GM12878 (cell line): ENCODE measurements around the gene TUBB. TPM values are rescaled to one million over a fixed set of nuclear protein-coding genes. Genes with fewer than 3 reads are reported as not detected.

Experiments
- ATAC-seq: fragments of 200-7000 bp; cut with Tn5 transposase; 3 replicates; pipeline ENCODE4 v1.9.1; 2020; ENCODE audit warnings: mild to moderate bottlenecking, moderate library complexity
- BruUV-seq: library from RNA; stranded (reverse); fragments of 400-500 nt; replicated peaks from 2 replicates; lab custom pipeline; 2021; lab: Mats Ljungman, UMichigan
- CTCF ChIA-PET: fragments of 300-600 bp; sonication (Branson Sonifier 250); formaldehyde crosslinking; extraction: SDS; loops from one replicate; lab custom pipeline; 2021; ENCODE audit warnings: inconsistent platforms; lab: Yijun Ruan, JAX
- POLR2A ChIA-PET: fragments of 350-600 bp; formaldehyde crosslinking; extraction: SDS; loops from one replicate; lab custom pipeline; 2021; ENCODE audit warnings: inconsistent platforms; lab: Charles Lee
- RAD21 ChIA-PET: fragments of 300-600 bp; sonication (Branson Sonifier 250); formaldehyde crosslinking; loops from one replicate; lab custom pipeline; 2023; ENCODE audit warnings: antibody characterized with exemption; ENCODE audit not compliant: unreplicated experiment; lab: Charles Lee
- SMC1A ChIA-PET: fragments of 300-600 bp; sonication (Branson Sonifier 250); formaldehyde crosslinking; loops from one replicate; lab custom pipeline; 2023; ENCODE audit not compliant: unreplicated experiment, uncharacterized antibody; lab: Charles Lee
- DNase-seq: peaks from one replicate; pipeline ENCODE4 v3.0.0-alpha.2; 2011; ENCODE audit warnings: low read depth, low spot score
- FAIRE-seq: peaks from 3 replicates; lab custom pipeline; 2011; peaks lifted over from hg19 to GRCh38; lab: Jason Lieb, UNC
- H2AFZ ChIP-seq: 2 replicates; pipeline ENCODE4 v1.6.0; 2011; ENCODE audit warnings: low read depth, low read length, control low read depth; ENCODE audit not compliant: control insufficient read depth
- H3K27ac ChIP-seq: 2 replicates; pipeline ENCODE4 v1.5.1; 2011; ENCODE audit warnings: control low read depth; ENCODE audit not compliant: control insufficient read depth, insufficient read depth
- H3K27me3 ChIP-seq, 2 experiments: replicated peaks in 1 of 2; 2 replicates each; pipeline versions ENCODE4 v1.6.0 to v1.6.1; 2011; ENCODE audit warnings: low read length in 1 of 2; ENCODE audit not compliant: control insufficient read depth in 2 of 2, insufficient read depth in 2 of 2
- H3K36me3 ChIP-seq, 2 experiments: 2 replicates each; pipeline ENCODE4 v1.5.1; 2011; ENCODE audit warnings: low read length in 1 of 2; ENCODE audit not compliant: control insufficient read depth in 2 of 2, insufficient read depth in 2 of 2
- H3K4me1 ChIP-seq: 2 replicates; pipeline ENCODE4 v1.6.1; 2011; ENCODE audit warnings: mild to moderate bottlenecking, low read length, moderate library complexity, mixed read lengths; ENCODE audit not compliant: control insufficient read depth, insufficient read depth
- H3K4me2 ChIP-seq: 2 replicates; pipeline ENCODE4 v1.6.0; 2011; ENCODE audit warnings: control low read depth; ENCODE audit not compliant: control insufficient read depth, insufficient read depth
- H3K4me3 ChIP-seq: fragments of 200-600 bp; sonication (generic); 2 replicates; pipeline ENCODE4 v1.5.1; 2016
- H3K79me2 ChIP-seq: 2 replicates; pipeline ENCODE4 v1.6.0; 2011; ENCODE audit warnings: low read length; ENCODE audit not compliant: control insufficient read depth, insufficient read depth
- H3K9ac ChIP-seq: 2 replicates; pipeline ENCODE4 v1.8.0; 2011; ENCODE audit warnings: low read length, control low read depth, mixed read lengths; ENCODE audit not compliant: control insufficient read depth, insufficient read depth
- H3K9me3 ChIP-seq: replicated peaks from 3 replicates; pipeline ENCODE4 v1.5.1; 2011; ENCODE audit warnings: mild to moderate bottlenecking, low read length; ENCODE audit not compliant: control insufficient read depth, insufficient read depth
- H4K20me1 ChIP-seq: 2 replicates; pipeline ENCODE4 v1.6.0; 2011; ENCODE audit not compliant: control insufficient read depth, insufficient read depth
- CHD4 ChIP-seq: fragments of 200-600 bp; sonication (generic); IDR thresholded peaks from 2 replicates; pipeline ENCODE4 v1.6.1; 2016; ENCODE audit warnings: mild to moderate bottlenecking
- CREB1 ChIP-seq: IDR thresholded peaks from 2 replicates; pipeline ENCODE4 v1.6.1; 2012; ENCODE audit warnings: low read depth, mild to moderate bottlenecking, inconsistent platforms
- EGR1 ChIP-seq, 2 experiments: IDR thresholded peaks; 1 replicate in 1 of 2; 2 replicates in 1 of 2; pipeline ENCODE4 v1.6.1; 2011 to 2012; ENCODE audit warnings: low read depth in 2 of 2, low read length in 2 of 2, borderline replicate concordance in 1 of 2, mild to moderate bottlenecking in 1 of 2, moderate library complexity in 1 of 2
- ETV6 ChIP-seq, 2 experiments: fragments of 450-650 bp in 1 of 2; IDR thresholded peaks in 1 of 2; conservative IDR thresholded peaks in 1 of 2; 2 replicates each; pipeline ENCODE4 v1.6.1; 2014; ENCODE audit warnings: antibody characterized with exemption in 1 of 2, borderline replicate concordance in 1 of 2, low read depth in 1 of 2, mild to moderate bottlenecking in 1 of 2, moderate library complexity in 1 of 2
- IRF3 ChIP-seq: fragments of 450-650 bp; IDR thresholded peaks from 2 replicates; pipeline ENCODE4 v1.6.1; 2014; ENCODE audit warnings: mild to moderate bottlenecking
- IRF4 ChIP-seq: IDR thresholded peaks from 2 replicates; pipeline ENCODE4 v1.6.1; 2011; ENCODE audit warnings: low read depth, low read length
- LARP7 ChIP-seq: fragments of 450-650 bp; IDR thresholded peaks from 2 replicates; pipeline ENCODE4 v1.6.1; 2017; ENCODE audit warnings: mild to moderate bottlenecking
- MTA2 ChIP-seq: fragments of 450-650 bp; IDR thresholded peaks from 2 replicates; pipeline ENCODE4 v1.6.1; 2016; ENCODE audit warnings: low read depth, mild to moderate bottlenecking, moderate library complexity
- TBL1XR1 ChIP-seq: IDR thresholded peaks from 2 replicates; pipeline ENCODE4 v1.6.1; 2012; ENCODE audit warnings: low read depth, low read length, improper control_type of control experiment
- ZNF274 ChIP-seq: IDR thresholded peaks from one replicate; pipeline ENCODE4 v1.8.0; 2011; ENCODE audit not compliant: insufficient read length, insufficient read depth
- ZNF687 ChIP-seq: fragments of 450-650 bp; IDR thresholded peaks from 2 replicates; pipeline ENCODE4 v1.6.1; 2017; ENCODE audit warnings: mild to moderate bottlenecking, moderate library complexity
- WGBS: methylation state at CpG from one replicate; pipeline ENCODE4 v1.1.6; 2016; ENCODE audit warnings: low lambda C conversion rate; ENCODE audit not compliant: insufficient replicate concordance, insufficient coverage; ENCODE audit errors: missing lambda C conversion rate; 5-methylcytosine and 5-hydroxymethylcytosine counted together
- in situ Hi-C: fragments of 300-500 bp; cut with MboI; formaldehyde crosslinking; loops from 9 replicates; pipeline ENCODE4 v1.14.3; 2018; ENCODE audit warnings: mixed read lengths
- intact Hi-C: fragments of 100-400 bp; cut with micrococcal nuclease; formaldehyde crosslinking; loops from one replicate; pipeline ENCODE4 v1.14.2; 2022; ENCODE audit not compliant: unreplicated experiment
- polyA plus RNA-seq, 11 experiments: library from polyadenylated mRNA; depleted of rRNA in 4 of 11; unstranded in 6 of 11; stranded (reverse) in 5 of 11; fragments of >200 nt; fragmentation: Nextera tagmentation in 4 of 11; fragmentation: Illumina TruSeq in 1 of 11; extraction: Ambion mirVana in 4 of 11; extraction: Trizol in 1 of 11; gene quantifications; 1 replicate in 1 of 11; 2 replicates in 10 of 11; pipeline versions ENCODE4 v1.2.1 to v1.2.3, GENCODE V29; 2011 to 2016; ENCODE audit warnings: inconsistent platforms in 2 of 11, missing spikeins in 2 of 11, low read depth in 1 of 11
- total RNA-seq, 4 experiments: library from RNA; depleted of rRNA in 3 of 4; stranded (reverse); fragments of >200 nt in 3 of 4; fragmentation: Illumina TruSeq in 1 of 4; extraction: Trizol in 1 of 4; gene quantifications; 2 replicates each; pipeline versions ENCODE4 v1.2.1 to v1.2.3, GENCODE V29; 2013 to 2021
- TF ChIP-seq, protein P1 (sequence below): IDR thresholded peaks from 2 replicates; pipeline ENCODE4 v1.6.1; 2011; ENCODE audit warnings: mild to moderate bottlenecking, low read depth, low read length, moderate library complexity; ENCODE audit not compliant: insufficient replicate concordance
- TF ChIP-seq, protein P2 (sequence below): IDR thresholded peaks from 2 replicates; pipeline ENCODE4 v1.6.1; 2011; ENCODE audit warnings: borderline replicate concordance, low read depth, mild to moderate bottlenecking, moderate library complexity, low read length; ENCODE audit not compliant: insufficient read depth, poor library complexity, severe bottlenecking

Gene TUBB
- total and polyA plus RNA-seq, 10 of the 15 experiments (the other 5 are each of a cell fraction or from before 2014, with no cell fraction given) = 1,039 to 3,052 (median 1,656) TPM

DNA sequence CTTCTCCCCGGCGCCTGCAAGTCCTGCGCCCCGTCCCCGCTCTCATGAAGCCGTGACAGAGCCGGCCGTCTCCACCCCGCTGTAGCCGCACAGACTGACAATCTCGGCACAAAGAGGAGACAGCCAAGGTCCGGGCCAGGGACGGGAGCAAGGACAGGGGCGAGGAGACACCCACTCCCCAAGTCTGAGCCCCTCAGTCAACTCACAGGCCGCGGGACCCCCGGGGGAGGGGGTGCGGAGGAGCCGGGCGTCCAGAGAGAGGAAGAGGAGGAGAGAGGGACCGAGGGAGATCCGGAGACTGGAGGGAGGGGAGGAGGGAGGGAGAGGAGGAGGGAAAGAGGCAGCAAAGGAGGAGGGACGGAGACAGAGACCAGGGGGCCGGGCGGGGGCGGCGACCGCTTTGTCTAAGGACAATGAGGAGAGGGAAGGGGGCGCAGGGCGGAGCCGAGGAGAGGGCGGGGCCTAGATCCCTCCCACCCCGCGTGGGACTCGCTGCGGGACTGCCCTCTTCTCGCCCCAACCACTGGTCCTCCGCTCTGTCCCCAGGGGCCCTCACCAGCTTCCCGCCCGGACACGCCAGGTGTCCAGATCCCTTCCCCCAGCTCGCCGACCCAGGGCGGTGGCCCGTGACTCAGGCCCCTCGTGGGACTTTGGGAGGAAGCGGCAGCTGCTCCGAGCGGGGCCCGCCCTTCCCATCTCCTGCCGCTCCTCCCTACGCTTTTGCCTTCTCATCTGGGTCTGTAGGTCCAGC, 33.1 kb upstream of the TUBB start:
- Histone ChIP-seq H2AFZ (peak overlapping the region; percentile 38), H3K4me3 (peak overlapping the region; percentile 100), H4K20me1 (no peaks in the 10 kb centered on the region), H3K9me3 (no peaks in the 10 kb centered on the region), H3K4me1 (peaks cover 15% of the 10 kb centered on the region), H3K9ac (peak overlapping the region; percentile 75), H3K27me3 (no peaks in the 10 kb centered on the region), H3K36me3 (no peaks in the 10 kb centered on the region), H3K4me2 (peak overlapping the region; percentile 70), H3K27ac (peak overlapping the region; percentile 96), H3K79me2 (peaks cover 86% of the 10 kb centered on the region)
- POLR2A ChIA-PET = interaction anchor here (0.9 to 6.1 kb wide), 8 partner anchors 7 to 78 kb away, joined by 5 to 167 read pairs (median 14); partner anchors contain the start of genes DHX16, MDC1 and TUBB
- CTCF ChIA-PET = interaction anchor here (0.7 to 4.8 kb wide), 7 partner anchors 8 to 234 kb away, joined by 3 to 64 read pairs (median 17); partner anchors contain the start of genes DHX16, MDC1 and TUBB
- no TSS peak for BruUV-seq
- WGBS = under 1% methylated on average over 39 of the region's 52 CpGs
- DNase-seq = peak; percentile 94
- RAD21 ChIA-PET = interaction anchor here (0.7 to 6.4 kb wide), 5 partner anchors 8 to 226 kb away, joined by 3 to 114 read pairs (median 8); partner anchors contain the start of genes MDC1, TUBB and VARS2
- FAIRE-seq = peak; percentile 93
- in situ Hi-C loops (no loop called here), intact Hi-C loops (loop anchor here (1.0 to 2.0 kb wide), 2 partner anchors 30 to 72 kb away; partner anchors contain the start of gene MDC1)
- peak; percentile 64 for ATAC-seq
- SMC1A ChIA-PET = interaction anchor here (1.2 to 6.9 kb wide), 8 partner anchors 8 to 124 kb away, joined by 3 to 73 read pairs (median 10); partner anchors contain the start of genes MDC1, MRPS18B and PPP1R10
- TF ChIP-seq ZNF274 (no peak), EGR1 (IDR thresholded peaks at IDR 0.05; ENCODE audit: borderline replicate concordance in 1 of 2, low read depth in 2 of 2, low read length in 2 of 2) (peak in 1 of 2 experiments; percentile 82; a peak in 2 of 3 replicates), IRF4 (peak; percentile 46; the same call in 1 of the 2 replicates), IRF3 (no peak), TBL1XR1 (peak; percentile 88), ETV6 (conservative IDR thresholded peaks at IDR 0.05 in 1 of 2, IDR thresholded peaks at IDR 0.05 in 1 of 2; ENCODE audit: borderline replicate concordance in 1 of 2, low read depth in 1 of 2) (peak in 1 of 2 experiments; percentile 58; a peak in 1 of 4 replicates), CHD4 (no peak), ZNF687 (0 out of 2 replicates have a peak, but pooled peaks have one; percentile 28), CREB1 (no peak), LARP7 (peak; percentile 84), MTA2 (peak; percentile 77)
- TF ChIP-seq, protein P1, sequence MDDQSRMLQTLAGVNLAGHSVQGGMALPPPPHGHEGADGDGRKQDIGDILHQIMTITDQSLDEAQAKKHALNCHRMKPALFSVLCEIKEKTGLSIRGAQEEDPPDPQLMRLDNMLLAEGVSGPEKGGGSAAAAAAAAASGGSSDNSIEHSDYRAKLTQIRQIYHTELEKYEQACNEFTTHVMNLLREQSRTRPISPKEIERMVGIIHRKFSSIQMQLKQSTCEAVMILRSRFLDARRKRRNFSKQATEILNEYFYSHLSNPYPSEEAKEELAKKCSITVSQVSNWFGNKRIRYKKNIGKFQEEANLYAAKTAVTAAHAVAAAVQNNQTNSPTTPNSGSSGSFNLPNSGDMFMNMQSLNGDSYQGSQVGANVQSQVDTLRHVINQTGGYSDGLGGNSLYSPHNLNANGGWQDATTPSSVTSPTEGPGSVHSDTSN = no peak
- TF ChIP-seq, protein P2, sequence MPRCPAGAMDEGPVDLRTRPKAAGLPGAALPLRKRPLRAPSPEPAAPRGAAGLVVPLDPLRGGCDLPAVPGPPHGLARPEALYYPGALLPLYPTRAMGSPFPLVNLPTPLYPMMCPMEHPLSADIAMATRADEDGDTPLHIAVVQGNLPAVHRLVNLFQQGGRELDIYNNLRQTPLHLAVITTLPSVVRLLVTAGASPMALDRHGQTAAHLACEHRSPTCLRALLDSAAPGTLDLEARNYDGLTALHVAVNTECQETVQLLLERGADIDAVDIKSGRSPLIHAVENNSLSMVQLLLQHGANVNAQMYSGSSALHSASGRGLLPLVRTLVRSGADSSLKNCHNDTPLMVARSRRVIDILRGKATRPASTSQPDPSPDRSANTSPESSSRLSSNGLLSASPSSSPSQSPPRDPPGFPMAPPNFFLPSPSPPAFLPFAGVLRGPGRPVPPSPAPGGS = peak; percentile 90
